HCT116 (cell line): ENCODE measurements around the gene AP1M2.

Source experiments
- EZH2phosphoT487 ChIP-seq: fragments of 200-600 bp; IDR thresholded peaks from 2 replicates; pipeline ENCODE4 v1.6.1; 2018; ENCODE audit warnings: antibody characterized with exemption, borderline replicate concordance
- FOSL1 ChIP-seq: IDR thresholded peaks from 2 replicates; pipeline ENCODE4 v1.6.1; 2012; ENCODE audit warnings: low read depth
- POLR2AphosphoS5 ChIP-seq: IDR thresholded peaks from 2 replicates; pipeline ENCODE4 v1.6.1; 2011; ENCODE audit warnings: mild to moderate bottlenecking, low read depth, low read length, moderate library complexity
- SP1 ChIP-seq: IDR thresholded peaks from 2 replicates; pipeline ENCODE4 v1.6.1; 2012; ENCODE audit warnings: low read depth
- YY1 ChIP-seq: IDR thresholded peaks from 2 replicates; pipeline ENCODE4 v1.6.1; 2011; ENCODE audit warnings: low read length, low read depth, moderate library complexity, mild to moderate bottlenecking; ENCODE audit not compliant: insufficient replicate concordance; ENCODE audit errors: extremely low read depth
- ZNF274 ChIP-seq: fragments of 200-500 bp; sonication (Bioruptor generic); IDR thresholded peaks from 2 replicates; pipeline ENCODE4 v1.6.1; 2014; ENCODE audit warnings: mild to moderate bottlenecking, low read depth, low read length, inconsistent platforms
- TF ChIP-seq, protein P1 (sequence below): IDR thresholded peaks from 2 replicates; pipeline ENCODE4 v1.6.1; 2012; ENCODE audit warnings: low read depth
- TF ChIP-seq, protein P2 (sequence below), 3 experiments: fragments of 200-600 bp in 1 of 3; sonication (generic) in 1 of 3; IDR thresholded peaks in 2 of 3; conservative IDR thresholded peaks in 1 of 3; 2 replicates each; pipeline ENCODE4 v1.5.1; 2012 to 2017; ENCODE audit warnings: low read depth in 2 of 3, low read length in 2 of 3, antibody characterized with exemption in 1 of 3, borderline replicate concordance in 1 of 3, control low read depth in 1 of 3, mild to moderate bottlenecking in 1 of 3, mixed read lengths in 1 of 3, mixed run types in 1 of 3, moderate library complexity in 1 of 3; ENCODE audit not compliant: insufficient read depth in 1 of 3
- TF ChIP-seq, protein P3 (sequence below): IDR thresholded peaks from 2 replicates; pipeline ENCODE4 v1.6.1; 2012

DNA sequence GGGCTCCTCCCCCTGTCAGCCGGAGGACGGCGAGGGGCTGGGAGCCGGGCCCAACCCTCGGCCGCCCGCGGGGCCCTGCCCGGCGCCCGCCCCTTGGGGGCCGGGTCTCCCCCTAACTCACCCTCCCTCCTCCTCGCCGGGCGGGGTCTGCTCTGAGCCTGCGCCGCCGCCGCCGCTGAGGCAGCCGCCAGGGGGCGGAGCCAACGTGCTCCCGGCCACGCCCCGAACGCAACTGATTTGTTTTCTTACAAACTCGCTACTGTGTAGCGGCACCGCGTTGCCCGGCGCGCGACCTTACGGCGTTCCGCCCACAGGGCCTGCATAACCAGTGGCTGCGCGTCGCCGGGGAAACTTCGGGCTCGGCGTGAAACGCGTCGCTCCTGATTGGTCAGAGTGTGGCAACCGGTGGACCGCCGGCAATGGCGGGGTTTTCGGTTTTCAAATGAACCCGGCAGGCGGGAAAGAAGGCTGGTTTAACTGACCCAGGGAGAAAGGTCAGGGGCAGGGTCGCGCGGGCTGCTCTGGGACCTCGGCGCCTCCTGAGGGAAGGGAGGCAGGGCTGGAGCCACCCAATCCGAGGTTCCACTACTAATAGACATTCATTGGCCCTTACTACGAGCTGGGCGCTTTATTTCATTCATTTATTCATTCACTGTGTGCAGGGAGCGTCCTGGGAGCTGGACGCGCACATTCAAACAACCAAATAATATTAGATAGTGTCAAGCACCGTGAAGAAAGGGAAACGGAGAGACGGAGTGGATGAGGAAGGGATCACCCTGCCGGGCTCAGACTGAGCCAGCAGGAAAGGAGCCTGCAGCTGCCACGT, 18.1 kb downstream of the AP1M2 start, which contains the start of gene CDKN2D:
- TF ChIP-seq EZH2phosphoT487 (no peak), YY1 (peak; percentile 32), ZNF274 (no peak), POLR2AphosphoS5 (peak; percentile 48), SP1 (peak; percentile 91), FOSL1 (no peak)
- TF ChIP-seq, protein P1, sequence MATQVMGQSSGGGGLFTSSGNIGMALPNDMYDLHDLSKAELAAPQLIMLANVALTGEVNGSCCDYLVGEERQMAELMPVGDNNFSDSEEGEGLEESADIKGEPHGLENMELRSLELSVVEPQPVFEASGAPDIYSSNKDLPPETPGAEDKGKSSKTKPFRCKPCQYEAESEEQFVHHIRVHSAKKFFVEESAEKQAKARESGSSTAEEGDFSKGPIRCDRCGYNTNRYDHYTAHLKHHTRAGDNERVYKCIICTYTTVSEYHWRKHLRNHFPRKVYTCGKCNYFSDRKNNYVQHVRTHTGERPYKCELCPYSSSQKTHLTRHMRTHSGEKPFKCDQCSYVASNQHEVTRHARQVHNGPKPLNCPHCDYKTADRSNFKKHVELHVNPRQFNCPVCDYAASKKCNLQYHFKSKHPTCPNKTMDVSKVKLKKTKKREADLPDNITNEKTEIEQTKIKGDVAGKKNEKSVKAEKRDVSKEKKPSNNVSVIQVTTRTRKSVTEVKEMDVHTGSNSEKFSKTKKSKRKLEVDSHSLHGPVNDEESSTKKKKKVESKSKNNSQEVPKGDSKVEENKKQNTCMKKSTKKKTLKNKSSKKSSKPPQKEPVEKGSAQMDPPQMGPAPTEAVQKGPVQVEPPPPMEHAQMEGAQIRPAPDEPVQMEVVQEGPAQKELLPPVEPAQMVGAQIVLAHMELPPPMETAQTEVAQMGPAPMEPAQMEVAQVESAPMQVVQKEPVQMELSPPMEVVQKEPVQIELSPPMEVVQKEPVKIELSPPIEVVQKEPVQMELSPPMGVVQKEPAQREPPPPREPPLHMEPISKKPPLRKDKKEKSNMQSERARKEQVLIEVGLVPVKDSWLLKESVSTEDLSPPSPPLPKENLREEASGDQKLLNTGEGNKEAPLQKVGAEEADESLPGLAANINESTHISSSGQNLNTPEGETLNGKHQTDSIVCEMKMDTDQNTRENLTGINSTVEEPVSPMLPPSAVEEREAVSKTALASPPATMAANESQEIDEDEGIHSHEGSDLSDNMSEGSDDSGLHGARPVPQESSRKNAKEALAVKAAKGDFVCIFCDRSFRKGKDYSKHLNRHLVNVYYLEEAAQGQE = no peak
- TF ChIP-seq, protein P2, sequence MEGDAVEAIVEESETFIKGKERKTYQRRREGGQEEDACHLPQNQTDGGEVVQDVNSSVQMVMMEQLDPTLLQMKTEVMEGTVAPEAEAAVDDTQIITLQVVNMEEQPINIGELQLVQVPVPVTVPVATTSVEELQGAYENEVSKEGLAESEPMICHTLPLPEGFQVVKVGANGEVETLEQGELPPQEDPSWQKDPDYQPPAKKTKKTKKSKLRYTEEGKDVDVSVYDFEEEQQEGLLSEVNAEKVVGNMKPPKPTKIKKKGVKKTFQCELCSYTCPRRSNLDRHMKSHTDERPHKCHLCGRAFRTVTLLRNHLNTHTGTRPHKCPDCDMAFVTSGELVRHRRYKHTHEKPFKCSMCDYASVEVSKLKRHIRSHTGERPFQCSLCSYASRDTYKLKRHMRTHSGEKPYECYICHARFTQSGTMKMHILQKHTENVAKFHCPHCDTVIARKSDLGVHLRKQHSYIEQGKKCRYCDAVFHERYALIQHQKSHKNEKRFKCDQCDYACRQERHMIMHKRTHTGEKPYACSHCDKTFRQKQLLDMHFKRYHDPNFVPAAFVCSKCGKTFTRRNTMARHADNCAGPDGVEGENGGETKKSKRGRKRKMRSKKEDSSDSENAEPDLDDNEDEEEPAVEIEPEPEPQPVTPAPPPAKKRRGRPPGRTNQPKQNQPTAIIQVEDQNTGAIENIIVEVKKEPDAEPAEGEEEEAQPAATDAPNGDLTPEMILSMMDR (IDR thresholded peaks at IDR 0.05 in 2 of 3, conservative IDR thresholded peaks at IDR 0.05 in 1 of 3; ENCODE audit: borderline replicate concordance in 1 of 3, insufficient read depth in 1 of 3, low read depth in 2 of 3, low read length in 2 of 3) = no peak
- TF ChIP-seq, protein P3, sequence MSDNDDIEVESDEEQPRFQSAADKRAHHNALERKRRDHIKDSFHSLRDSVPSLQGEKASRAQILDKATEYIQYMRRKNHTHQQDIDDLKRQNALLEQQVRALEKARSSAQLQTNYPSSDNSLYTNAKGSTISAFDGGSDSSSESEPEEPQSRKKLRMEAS = peak; percentile 60
